ENCODE results near the gene NFATC1. TPM values are rescaled to one million over a fixed set of nuclear protein-coding genes. Genes with fewer than 3 reads are reported as not detected.

The NFATC1 gene
- total and polyA plus RNA-seq, 2 donors from 2014 or later: 4.3 to 17.2 TPM

GRCh38 chr18:79515331-79515730 is 119.6 kb downstream of the NFATC1 start:
- no peak overlapping the region for H3K27ac ChIP-seq (ENCODE audit: low read depth in 2 of 2, low read length in 2 of 2)
- DNase-seq (peak in 3 of 5 donors; percentile 6 to 60 (median 31)), FAIRE-seq (no peak)
- no peaks in the 10 kb centered on the region for H3K9me3 ChIP-seq (ENCODE audit: control insufficient read depth in 2 of 3, insufficient read depth in 1 of 3, low read length in 3 of 3)
- H3K9ac ChIP-seq (ENCODE audit: low read length in 3 of 3): no peak overlapping the region
- H3K27me3 ChIP-seq (ENCODE audit: control insufficient read depth, insufficient read depth, low read length): no peaks in the 10 kb centered on the region
- intact Hi-C loops (cut with DNase I): no loop called here
- H3K4me3 ChIP-seq (ENCODE audit: low read length in 3 of 3): no peak overlapping the region
- TF ChIP-seq CTCF (IDR thresholded peaks at IDR 0.05; ENCODE audit: borderline replicate concordance, extremely low read depth, insufficient read depth): no peak
- H3K36me3 ChIP-seq (ENCODE audit: control insufficient read depth in 2 of 3, insufficient read depth in 3 of 3, low read length in 3 of 3): no peaks in the 10 kb centered on the region
- peaks cover 0 to 2% (median 0%) of the 10 kb centered on the region in 3 donors for H3K4me1 ChIP-seq (ENCODE audit: control insufficient read depth in 2 of 3, insufficient read depth in 2 of 3, low read depth in 1 of 3, low read length in 3 of 3)

GRCh38 chr18:79515944-79516351 is 120.2 kb downstream of the NFATC1 start:
- Histone ChIP-seq H3K27me3 (ENCODE audit: control insufficient read depth, insufficient read depth, low read length) (no peaks in the 10 kb centered on the region), H3K9me3 (ENCODE audit: control insufficient read depth in 2 of 3, insufficient read depth in 1 of 3, low read length in 3 of 3) (no peaks in the 10 kb centered on the region), H3K27ac (ENCODE audit: low read depth in 2 of 2, low read length in 2 of 2) (no peak overlapping the region), H3K4me3 (ENCODE audit: low read length in 3 of 3) (no peak overlapping the region), H3K9ac (ENCODE audit: low read length in 3 of 3) (no peak overlapping the region), H3K36me3 (ENCODE audit: control insufficient read depth in 2 of 3, insufficient read depth in 3 of 3, low read length in 3 of 3) (no peaks in the 10 kb centered on the region), H3K4me1 (ENCODE audit: control insufficient read depth in 2 of 3, insufficient read depth in 2 of 3, low read depth in 1 of 3, low read length in 3 of 3) (peaks cover 0 to 2% (median 0%) of the 10 kb centered on the region in 3 donors)
- intact Hi-C loops (cut with DNase I): no loop called here
- TF ChIP-seq CTCF (IDR thresholded peaks at IDR 0.05; ENCODE audit: borderline replicate concordance, extremely low read depth, insufficient read depth): no peak
- FAIRE-seq (no peak), DNase-seq (peak in 3 of 5 donors; percentile 11 to 70 (median 31))

GRCh38 chr18:79516441-79516931 is 120.8 kb downstream of the NFATC1 start:
- no peak for TF ChIP-seq CTCF (IDR thresholded peaks at IDR 0.05; ENCODE audit: borderline replicate concordance, extremely low read depth, insufficient read depth)
- Histone ChIP-seq H3K27me3 (ENCODE audit: control insufficient read depth, insufficient read depth, low read length) (no peaks in the 10 kb centered on the region), H3K9me3 (ENCODE audit: control insufficient read depth in 2 of 3, insufficient read depth in 1 of 3, low read length in 3 of 3) (no peaks in the 10 kb centered on the region), H3K27ac (ENCODE audit: low read depth in 2 of 2, low read length in 2 of 2) (no peak overlapping the region), H3K9ac (ENCODE audit: low read length in 3 of 3) (no peak overlapping the region), H3K4me1 (ENCODE audit: control insufficient read depth in 2 of 3, insufficient read depth in 2 of 3, low read depth in 1 of 3, low read length in 3 of 3) (peaks cover 0 to 2% (median 0%) of the 10 kb centered on the region in 3 donors), H3K36me3 (ENCODE audit: control insufficient read depth in 2 of 3, insufficient read depth in 3 of 3, low read length in 3 of 3) (no peaks in the 10 kb centered on the region), H3K4me3 (ENCODE audit: low read length in 3 of 3) (no peak overlapping the region)
- intact Hi-C loops (cut with DNase I): no loop called here
- FAIRE-seq (no peak), DNase-seq (peak in 1 of 5 donors; percentile 46)

GRCh38 chr18:79517341-79517740 is 121.6 kb downstream of the NFATC1 start:
- no peak overlapping the region for H3K27ac ChIP-seq (ENCODE audit: low read depth in 2 of 2, low read length in 2 of 2)
- H3K9ac ChIP-seq (ENCODE audit: low read length in 3 of 3): no peak overlapping the region
- H3K4me3 ChIP-seq (ENCODE audit: low read length in 3 of 3): no peak overlapping the region
- no peak for FAIRE-seq
- H3K36me3 ChIP-seq (ENCODE audit: control insufficient read depth in 2 of 3, insufficient read depth in 3 of 3, low read length in 3 of 3): no peaks in the 10 kb centered on the region
- DNase-seq: peak in 3 of 5 donors; percentile 8 to 32 (median 28)
- H3K4me1 ChIP-seq (ENCODE audit: control insufficient read depth in 2 of 3, insufficient read depth in 2 of 3, low read depth in 1 of 3, low read length in 3 of 3): peaks cover 0 to 2% (median 0%) of the 10 kb centered on the region in 3 donors
- no peak for TF ChIP-seq CTCF (IDR thresholded peaks at IDR 0.05; ENCODE audit: borderline replicate concordance, extremely low read depth, insufficient read depth)
- H3K9me3 ChIP-seq (ENCODE audit: control insufficient read depth in 2 of 3, insufficient read depth in 1 of 3, low read length in 3 of 3): no peaks in the 10 kb centered on the region
- intact Hi-C loops (cut with DNase I): no loop called here
- no peaks in the 10 kb centered on the region for H3K27me3 ChIP-seq (ENCODE audit: control insufficient read depth, insufficient read depth, low read length)

All from kidney (tissue), 14 donors.